Loucy (cell line): ENCODE measurements around the gene GABRB2.

Experiments
- H2AFZ ChIP-seq: fragments of 200-600 bp; sonication (generic); 2 replicates; pipeline ENCODE4 v1.6.0; 2016; ENCODE audit warnings: antibody characterized with exemption, mild to moderate bottlenecking, low read length, moderate library complexity
- H3F3A ChIP-seq: fragments of 200-600 bp; 2 replicates; pipeline ENCODE4 v1.6.0; 2016; ENCODE audit warnings: antibody characterized with exemption, low read depth, mild to moderate bottlenecking
- H3K27me3 ChIP-seq: fragments of 200-600 bp; sonication (generic); 2 replicates; pipeline ENCODE4 v1.6.1; 2014; ENCODE audit warnings: low read length, mild to moderate bottlenecking; ENCODE audit not compliant: insufficient read depth, poor library complexity, severe bottlenecking
- H3K36me3 ChIP-seq: fragments of 200-600 bp; sonication (generic); 2 replicates; pipeline ENCODE4 v1.6.1; 2016; ENCODE audit warnings: low read length; ENCODE audit not compliant: insufficient read depth
- H3K4me1 ChIP-seq: fragments of 200-600 bp; sonication (generic); 2 replicates; pipeline ENCODE4 v1.5.1; 2014; ENCODE audit warnings: low read length, mild to moderate bottlenecking; ENCODE audit not compliant: insufficient read depth, poor library complexity, severe bottlenecking
- H3K4me2 ChIP-seq: fragments of 200-600 bp; sonication (generic); 2 replicates; pipeline ENCODE4 v1.6.0; 2014; ENCODE audit warnings: antibody characterized with exemption, low read length, low read depth, mild to moderate bottlenecking; ENCODE audit not compliant: poor library complexity, severe bottlenecking
- H3K4me3 ChIP-seq: fragments of 200-600 bp; sonication (generic); 2 replicates; pipeline ENCODE4 v1.5.1; 2014; ENCODE audit warnings: low read length, mild to moderate bottlenecking, mixed read lengths; ENCODE audit not compliant: poor library complexity, severe bottlenecking
- H3K79me2 ChIP-seq: fragments of 200-600 bp; sonication (generic); 2 replicates; pipeline ENCODE4 v1.6.1; 2014; ENCODE audit warnings: low read length; ENCODE audit not compliant: insufficient read depth
- H3K9ac ChIP-seq: fragments of 200-600 bp; sonication (generic); 2 replicates; pipeline ENCODE4 v1.6.0; 2014; ENCODE audit warnings: mild to moderate bottlenecking, low read depth, low read length, moderate library complexity; ENCODE audit not compliant: poor library complexity, severe bottlenecking
- H3K9me2 ChIP-seq: fragments of 200-600 bp; sonication (generic); replicated peaks from 2 replicates; pipeline ENCODE4 v1.6.1; 2016; ENCODE audit warnings: low read depth, low read length, mixed read lengths
- H3K9me3 ChIP-seq: fragments of 200-600 bp; sonication (generic); 2 replicates; pipeline ENCODE4 v1.6.1; 2014; ENCODE audit warnings: mild to moderate bottlenecking, antibody characterized with exemption, low read length, low read depth; ENCODE audit not compliant: insufficient read depth
- H4K20me1 ChIP-seq: fragments of 200-600 bp; sonication (generic); 2 replicates; pipeline ENCODE4 v1.6.0; 2014; ENCODE audit warnings: antibody characterized with exemption, low read length, mild to moderate bottlenecking; ENCODE audit not compliant: insufficient read depth, poor library complexity, severe bottlenecking
- EZH2phosphoT487 ChIP-seq: fragments of 200-600 bp; IDR thresholded peaks from 2 replicates; pipeline ENCODE4 v1.6.1; 2018; ENCODE audit warnings: antibody characterized with exemption, mild to moderate bottlenecking, moderate library complexity, borderline replicate concordance
- TF ChIP-seq, protein P1 (sequence below): fragments of 200-600 bp; sonication (generic); conservative IDR thresholded peaks from 2 replicates; pipeline ENCODE4 v1.5.1; 2014; ENCODE audit warnings: mild to moderate bottlenecking, antibody characterized with exemption, low read length

GABRB2 gene

DNA sequence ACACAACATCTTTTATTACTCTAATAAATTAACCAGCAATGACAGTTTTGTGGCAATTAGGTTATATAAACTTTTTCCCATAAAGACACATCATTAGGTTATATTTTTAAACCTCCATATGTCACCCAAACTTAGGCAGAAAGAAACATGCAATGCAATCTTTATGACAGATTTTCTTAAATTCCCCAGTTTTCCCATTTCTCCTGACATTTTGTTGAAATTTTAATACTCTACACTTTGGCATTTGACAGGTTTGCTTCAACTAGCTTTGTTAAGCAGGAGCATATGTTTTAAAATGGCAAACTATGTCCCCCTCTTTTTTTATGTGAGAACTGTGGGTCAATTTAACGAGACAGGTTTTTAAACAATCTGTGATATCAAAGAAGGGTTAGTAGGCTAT, 155.5 kb downstream of the GABRB2 start:
- TF ChIP-seq, protein P1, sequence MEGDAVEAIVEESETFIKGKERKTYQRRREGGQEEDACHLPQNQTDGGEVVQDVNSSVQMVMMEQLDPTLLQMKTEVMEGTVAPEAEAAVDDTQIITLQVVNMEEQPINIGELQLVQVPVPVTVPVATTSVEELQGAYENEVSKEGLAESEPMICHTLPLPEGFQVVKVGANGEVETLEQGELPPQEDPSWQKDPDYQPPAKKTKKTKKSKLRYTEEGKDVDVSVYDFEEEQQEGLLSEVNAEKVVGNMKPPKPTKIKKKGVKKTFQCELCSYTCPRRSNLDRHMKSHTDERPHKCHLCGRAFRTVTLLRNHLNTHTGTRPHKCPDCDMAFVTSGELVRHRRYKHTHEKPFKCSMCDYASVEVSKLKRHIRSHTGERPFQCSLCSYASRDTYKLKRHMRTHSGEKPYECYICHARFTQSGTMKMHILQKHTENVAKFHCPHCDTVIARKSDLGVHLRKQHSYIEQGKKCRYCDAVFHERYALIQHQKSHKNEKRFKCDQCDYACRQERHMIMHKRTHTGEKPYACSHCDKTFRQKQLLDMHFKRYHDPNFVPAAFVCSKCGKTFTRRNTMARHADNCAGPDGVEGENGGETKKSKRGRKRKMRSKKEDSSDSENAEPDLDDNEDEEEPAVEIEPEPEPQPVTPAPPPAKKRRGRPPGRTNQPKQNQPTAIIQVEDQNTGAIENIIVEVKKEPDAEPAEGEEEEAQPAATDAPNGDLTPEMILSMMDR: no peak
- no peaks in the 10 kb centered on the region for H4K20me1 ChIP-seq
- no peaks in the 10 kb centered on the region for H3K4me1 ChIP-seq
- no peak overlapping the region for H3K9ac ChIP-seq
- no peaks in the 10 kb centered on the region for H3K36me3 ChIP-seq
- H3K4me3 ChIP-seq: no peak overlapping the region
- no peaks in the 10 kb centered on the region for H3K9me3 ChIP-seq
- no peak overlapping the region for H3K4me2 ChIP-seq
- H3F3A ChIP-seq: no peaks in the 10 kb centered on the region
- H3K27me3 ChIP-seq: no peaks in the 10 kb centered on the region
- no peaks in the 10 kb centered on the region for H3K79me2 ChIP-seq
- H3K9me2 ChIP-seq: no peaks in the 10 kb centered on the region
- H2AFZ ChIP-seq: no peak overlapping the region

DNA sequence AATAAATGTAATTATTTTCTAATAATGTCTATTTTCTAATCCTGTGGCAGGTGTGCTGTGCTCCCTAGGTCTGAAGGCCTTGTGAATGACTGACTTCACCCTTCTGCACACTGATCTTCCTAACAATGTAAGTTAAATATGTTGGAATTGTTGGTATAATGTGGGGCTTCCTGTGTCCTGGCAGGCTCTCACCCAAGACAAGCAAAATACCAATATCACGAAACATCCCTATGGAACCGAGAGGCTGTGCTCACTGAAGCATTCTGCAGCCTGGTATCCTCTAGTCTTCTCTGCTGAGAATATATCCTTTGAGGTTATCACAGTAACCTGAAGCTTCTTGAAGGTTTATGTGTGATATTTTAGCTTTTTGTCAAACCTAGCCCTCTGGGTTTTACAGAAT, 159.4 kb downstream of the GABRB2 start:
- H3K27me3 ChIP-seq: no peaks in the 10 kb centered on the region
- H3K4me2 ChIP-seq: no peak overlapping the region
- H3K4me3 ChIP-seq: no peak overlapping the region
- H3K9ac ChIP-seq: no peak overlapping the region
- no peak overlapping the region for H2AFZ ChIP-seq
- H3K36me3 ChIP-seq: no peaks in the 10 kb centered on the region
- no peaks in the 10 kb centered on the region for H3K4me1 ChIP-seq
- H3K79me2 ChIP-seq: no peaks in the 10 kb centered on the region
- TF ChIP-seq, protein P1: no peak
- no peak for TF ChIP-seq EZH2phosphoT487
- H3K9me2 ChIP-seq: no peaks in the 10 kb centered on the region
- H4K20me1 ChIP-seq: no peaks in the 10 kb centered on the region
- no peaks in the 10 kb centered on the region for H3F3A ChIP-seq
- H3K9me3 ChIP-seq: no peaks in the 10 kb centered on the region

DNA sequence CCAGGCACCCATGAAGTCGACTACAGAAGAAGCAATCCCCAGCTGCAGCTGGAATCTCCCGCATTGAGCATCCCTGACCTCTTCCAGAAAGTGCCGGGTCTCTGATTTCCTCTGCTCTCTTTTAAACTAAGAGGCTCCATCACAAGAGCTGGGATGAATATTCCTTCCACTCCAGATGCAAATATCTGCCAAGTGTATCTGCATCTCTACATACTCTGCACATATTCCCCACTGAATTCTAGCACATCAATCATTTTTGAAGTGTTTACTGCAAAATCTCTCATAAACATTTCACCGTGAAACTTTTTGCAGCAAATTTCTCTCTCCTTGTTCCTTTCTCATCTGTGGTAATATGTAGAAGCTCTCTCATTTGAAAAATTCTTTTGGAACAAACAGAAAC, 161.5 kb downstream of the GABRB2 start:
- Histone ChIP-seq H3F3A (no peaks in the 10 kb centered on the region), H3K4me3 (no peak overlapping the region), H3K4me2 (no peak overlapping the region), H3K79me2 (no peaks in the 10 kb centered on the region), H3K9me2 (no peaks in the 10 kb centered on the region), H4K20me1 (no peaks in the 10 kb centered on the region), H2AFZ (no peak overlapping the region), H3K9ac (no peak overlapping the region), H3K27me3 (no peaks in the 10 kb centered on the region), H3K9me3 (no peaks in the 10 kb centered on the region), H3K4me1 (no peaks in the 10 kb centered on the region), H3K36me3 (no peaks in the 10 kb centered on the region)
- TF ChIP-seq EZH2phosphoT487: no peak
- TF ChIP-seq, protein P1: no peak
